Ovary (tissue), 9 donors: ENCODE results near the gene GRID1. TPM values are rescaled to one million over a fixed set of nuclear protein-coding genes. Genes with fewer than 3 reads are reported as not detected.

ENCODE experiments used
- DNase-seq, 5 donors: peaks; one replicate each; pipeline ENCODE4 v3.0.0-alpha.2; 2019 to 2020
- H3K27ac ChIP-seq, 2 donors: fragments of 200-600 bp; one replicate each; pipeline versions ENCODE4 v1.5.1 to v1.8.0; 2019 to 2022
- H3K27me3 ChIP-seq: fragments of 200-600 bp; one replicate; pipeline ENCODE4 v1.8.0; 2022
- H3K36me3 ChIP-seq: fragments of 200-600 bp; sonication (generic); one replicate; pipeline ENCODE4 v1.5.1; 2019
- H3K4me1 ChIP-seq: one replicate; pipeline ENCODE4 v1.8.1; 2013; ENCODE audit warnings: mild to moderate bottlenecking, moderate library complexity; ENCODE audit not compliant: insufficient read depth
- H3K4me3 ChIP-seq: fragments of 200-600 bp; sonication (generic); one replicate; pipeline ENCODE4 v1.5.1; 2017
- H3K9me3 ChIP-seq, 2 donors: fragments of 200-600 bp in 1 of 2; sonication (generic) in 1 of 2; one replicate each; pipeline versions ENCODE4 v1.5.1 to v1.8.1; 2013 to 2019; ENCODE audit warnings: mild to moderate bottlenecking in 1 of 2, moderate library complexity in 1 of 2
- CTCF ChIP-seq, 3 donors: fragments of 450-650 bp in 2 of 3; fragments of 200-600 bp in 1 of 3; IDR thresholded peaks; one replicate each; pipeline versions ENCODE4 v1.5.1 to v1.8.0; 2016 to 2022; ENCODE audit warnings: antibody characterized with exemption in 3 of 3, mild to moderate bottlenecking in 1 of 3
- EP300 ChIP-seq: sonication (generic); formaldehyde crosslinking; IDR thresholded peaks from one replicate; pipeline ENCODE4 v1.6.1; 2017; ENCODE audit warnings: antibody characterized with exemption
- POLR2A ChIP-seq: fragments of 450-650 bp; IDR thresholded peaks from one replicate; pipeline ENCODE4 v1.6.1; 2017; ENCODE audit warnings: antibody characterized with exemption, mild to moderate bottlenecking, moderate library complexity
- WGBS, 3 donors: extraction: QIAGEN DNeasy Blood & Tissue Kit in 1 of 3; methylation state at CpG; one replicate each; pipeline versions ENCODE4 v1.1.5 to v1.1.7; 2013 to 2017; 5-methylcytosine and 5-hydroxymethylcytosine counted together
- intact Hi-C, 4 donors: fragments of 100-400 bp; cut with DNase I; formaldehyde crosslinking; loops; one replicate each; pipeline versions ENCODE4 v1.11.0 to v1.15.1; 2022 to 2023
- polyA plus RNA-seq, 2 donors: library from polyadenylated mRNA; stranded (reverse); fragments of 200-250 nt in 1 of 2; fragments of 350-450 nt in 1 of 2; fragmentation: Illumina TruSeq in 1 of 2; extraction: RNeasy Lipid Tissue Mini Kit (QIAGEN cat#74804) in 1 of 2; gene quantifications; one replicate each; pipeline ENCODE4 v1.2.3, GENCODE V29; 2013 to 2014
- total RNA-seq, 7 donors: library from RNA; depleted of rRNA in 2 of 7; stranded (reverse); fragments of >200 nt in 2 of 7; fragmentation: NEBNext Ultra II Directional in 3 of 7; extraction: Animal tissue kit (Norgen Biotek cat#: 25700) in 3 of 7; gene quantifications; one replicate each; pipeline versions ENCODE4 v1.1.0 to v1.2.4, GENCODE V29; 2016 to 2023
- donor health status: DM: no; HTN: no; CAD: no; lungs with moderate emphysema.
- donor health status: DM: no; HTN: no; CAD: no.
- donor health status: Bipolar disorder and iron deficiency.
- donor health status: DM: yes; HTN: yes; CAD: no.
- donor health status: DM: no; HTN: no; CAD: no.
- donor health status: DM: yes; HTN: yes; CAD: no.

Gene GRID1
- total and polyA plus RNA-seq, 9 donors = 0.57 to 6.2 (median 1.8) TPM

- H3K4me1 ChIP-seq = no peaks in the 10 kb centered on the region
- no peak overlapping the region for H3K27ac ChIP-seq
- no peaks in the 10 kb centered on the region for H3K9me3 ChIP-seq
- TF ChIP-seq CTCF (IDR thresholded peaks at IDR 0.05) (no peak), EP300 (no peak), POLR2A (no peak)
- no peak for DNase-seq
- no peaks in the 10 kb centered on the region for H3K27me3 ChIP-seq
- WGBS, 3 donors = 76 to 82% (median 78%) methylated on average over 7 of the region's 7 CpGs
- intact Hi-C loops = loop anchor here in 2 of 4 donors (5.0 to 10.0 kb wide), 2 partner anchors 1832 to 1834 kb away; no protein-coding TSS in a partner anchor
- H3K4me3 ChIP-seq = no peak overlapping the region
- no peaks in the 10 kb centered on the region for H3K36me3 ChIP-seq
Measured at GRCh38 chr10:86376403-86376802, 9.8 kb upstream of the GRID1 start.

GRCh38 chr10:86375204-86375603 is 8.6 kb upstream of the GRID1 start:
- Histone ChIP-seq H3K36me3 (no peaks in the 10 kb centered on the region), H3K27me3 (no peaks in the 10 kb centered on the region), H3K4me1 (no peaks in the 10 kb centered on the region), H3K4me3 (no peak overlapping the region), H3K27ac (no peak overlapping the region), H3K9me3 (no peaks in the 10 kb centered on the region)
- 61 to 73% (median 65%) methylated on average over 8 of the region's 8 CpGs for WGBS, 3 donors
- DNase-seq = no peak
- TF ChIP-seq CTCF (IDR thresholded peaks at IDR 0.05) = no peak
- no peak for TF ChIP-seq EP300
- TF ChIP-seq POLR2A = no peak
- intact Hi-C loops = loop anchor here in 2 of 4 donors (5.0 to 10.0 kb wide), 2 partner anchors 1830 to 1833 kb away; no protein-coding TSS in a partner anchor

- Histone ChIP-seq H3K4me1 (no peaks in the 10 kb centered on the region), H3K4me3 (no peak overlapping the region), H3K27me3 (no peaks in the 10 kb centered on the region), H3K9me3 (no peaks in the 10 kb centered on the region), H3K36me3 (no peaks in the 10 kb centered on the region), H3K27ac (no peak overlapping the region)
- intact Hi-C loops = loop anchor here in 2 of 4 donors (5.0 to 10.0 kb wide), 2 partner anchors 1830 to 1832 kb away; no protein-coding TSS in a partner anchor
- TF ChIP-seq POLR2A (no peak), CTCF (IDR thresholded peaks at IDR 0.05) (no peak), EP300 (no peak)
- 59 to 71% (median 62%) methylated on average over 8 of the region's 8 CpGs for WGBS, 3 donors
- no peak for DNase-seq
Measured at GRCh38 chr10:86374664-86375063, 8.1 kb upstream of the GRID1 start.

GRCh38 chr10:86373828-86374227 is 7.2 kb upstream of the GRID1 start:
- TF ChIP-seq EP300 = no peak
- no peak for TF ChIP-seq CTCF (IDR thresholded peaks at IDR 0.05)
- TF ChIP-seq POLR2A = no peak
- Histone ChIP-seq H3K36me3 (no peaks in the 10 kb centered on the region), H3K27me3 (no peaks in the 10 kb centered on the region), H3K4me3 (no peak overlapping the region), H3K4me1 (no peaks in the 10 kb centered on the region), H3K27ac (no peak overlapping the region), H3K9me3 (no peaks in the 10 kb centered on the region)
- intact Hi-C loops = loop anchor here in 1 of 4 donors (10.0 kb wide), 1 partner anchor 1829 kb away; no protein-coding TSS in a partner anchor
- WGBS, 3 donors = 61 to 65% (median 62%) methylated on average over 7 of the region's 7 CpGs
- peak in 1 of 5 donors; percentile 8 for DNase-seq
